ENCODE data around the gene CYRIA.

Gene CYRIA

GRCh38 chr2:16665748-16666448 is at the start of gene CYRIA:
CYRIA (minus strand) TSS chr2:16665834; CDS start chr2:16588119, 77,715 bp downstream.
- FAIRE-seq = no peak

- no peak for FAIRE-seq
Measured at GRCh38 chr2:16713011-16713423, 47.4 kb upstream of the CYRIA start.

DNA sequence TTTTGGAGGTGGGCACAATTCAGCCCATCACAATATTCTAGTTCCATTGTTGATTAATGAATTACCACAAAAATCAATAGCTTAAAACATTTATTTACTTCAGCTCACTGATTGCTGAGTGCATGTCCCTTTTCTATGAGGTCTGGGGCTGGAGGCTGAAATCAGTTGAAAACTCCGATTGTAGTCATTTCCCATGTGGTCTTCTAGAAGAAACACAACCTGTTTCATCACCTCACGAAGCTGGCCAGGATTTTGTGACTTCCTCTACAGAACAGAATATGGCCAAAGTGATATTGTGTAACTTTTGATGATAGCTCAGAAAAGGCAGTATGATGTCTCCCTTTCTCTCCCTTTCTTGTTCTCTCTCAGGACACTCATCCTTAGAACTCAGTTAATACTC is 44.1 kb upstream of the CYRIA start:
- no peak for FAIRE-seq

- no peak for FAIRE-seq
Measured at GRCh38 chr2:16708173-16708572, 42.5 kb upstream of the CYRIA start.

GRCh38 chr2:16707014-16707623 is 41.5 kb upstream of the CYRIA start:
- no peak for FAIRE-seq

DNA sequence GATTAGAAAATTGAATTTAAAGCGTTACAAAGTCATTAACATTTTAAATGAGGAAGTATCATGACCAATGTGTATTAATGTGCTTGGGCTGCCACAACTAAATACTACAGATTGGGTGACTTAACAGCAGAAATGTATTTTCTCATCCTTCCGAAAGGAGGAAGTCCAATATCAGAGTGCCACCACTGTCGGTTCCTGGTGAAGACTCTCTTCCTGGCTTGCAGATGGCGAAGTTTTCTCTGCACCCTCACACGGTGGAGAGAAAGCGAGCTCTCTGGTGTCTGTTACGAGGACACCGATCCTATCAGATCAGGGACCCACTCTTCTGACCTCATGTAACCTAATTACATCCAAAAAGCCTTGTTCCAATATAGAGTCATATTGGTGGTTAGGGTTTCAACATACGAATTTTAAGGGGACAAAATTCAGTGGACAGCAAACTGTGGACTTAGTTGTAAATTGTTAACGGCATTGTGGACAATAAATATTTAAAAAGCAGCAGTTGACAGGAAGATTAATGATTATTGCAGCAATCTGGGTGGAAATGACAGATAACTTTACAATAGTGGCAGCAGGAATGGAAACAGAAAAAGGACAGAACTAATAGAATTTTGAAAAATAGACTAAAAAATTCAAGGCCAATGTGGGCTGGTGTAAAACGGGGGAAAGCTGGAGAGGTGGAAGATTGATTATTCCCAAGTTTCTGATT is 35.1 kb upstream of the CYRIA start:
- no peak for FAIRE-seq

- no peak for FAIRE-seq
Measured at GRCh38 chr2:16693854-16694253, 28.2 kb upstream of the CYRIA start.

- no peak for FAIRE-seq
Measured at GRCh38 chr2:16691261-16691660, 25.6 kb upstream of the CYRIA start.

DNA sequence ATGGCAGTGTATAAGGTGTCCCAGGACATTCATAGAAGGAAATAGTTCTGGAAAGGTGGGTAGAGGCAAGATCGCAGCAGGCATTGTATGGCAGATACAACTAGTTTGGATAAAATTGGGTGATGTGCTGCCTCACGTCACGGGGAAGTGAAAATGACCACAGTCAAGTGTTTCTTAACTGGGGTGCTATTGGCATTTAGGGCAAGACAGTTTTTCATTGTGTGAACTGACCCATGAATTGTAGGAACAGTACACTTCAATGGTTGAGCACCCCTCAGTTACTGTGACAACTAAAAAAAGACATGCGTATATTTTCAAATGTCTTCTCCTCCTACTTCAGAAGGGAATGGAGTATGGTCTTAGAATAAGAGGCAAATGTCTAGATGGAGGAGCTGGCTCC is 22.3 kb upstream of the CYRIA start:
- FAIRE-seq = no peak

DNA sequence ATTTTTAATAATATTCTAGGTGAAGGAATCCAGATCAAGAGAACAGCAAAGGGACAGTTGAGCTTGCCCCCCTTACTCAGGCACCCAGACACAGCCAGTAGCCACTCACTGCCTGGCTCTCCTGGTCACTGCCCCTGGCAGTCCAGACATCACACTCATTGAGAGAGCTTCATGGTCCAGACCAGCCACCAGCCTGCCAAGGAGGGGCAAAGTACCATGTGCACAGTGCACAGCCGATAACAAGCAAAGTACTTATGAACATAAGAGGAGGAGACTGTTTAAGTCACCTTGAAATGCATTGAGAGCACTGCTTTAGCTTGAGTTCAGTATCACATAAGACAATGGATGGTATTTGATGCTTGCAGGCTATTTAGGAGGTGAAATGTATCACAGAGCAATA is 21.6 kb upstream of the CYRIA start:
- no peak for FAIRE-seq

GRCh38 chr2:16686641-16687040 is 21.0 kb upstream of the CYRIA start:
- FAIRE-seq = no peak

GRCh38 chr2:16685340-16685715 is 19.7 kb upstream of the CYRIA start:
- no peak for FAIRE-seq

DNA sequence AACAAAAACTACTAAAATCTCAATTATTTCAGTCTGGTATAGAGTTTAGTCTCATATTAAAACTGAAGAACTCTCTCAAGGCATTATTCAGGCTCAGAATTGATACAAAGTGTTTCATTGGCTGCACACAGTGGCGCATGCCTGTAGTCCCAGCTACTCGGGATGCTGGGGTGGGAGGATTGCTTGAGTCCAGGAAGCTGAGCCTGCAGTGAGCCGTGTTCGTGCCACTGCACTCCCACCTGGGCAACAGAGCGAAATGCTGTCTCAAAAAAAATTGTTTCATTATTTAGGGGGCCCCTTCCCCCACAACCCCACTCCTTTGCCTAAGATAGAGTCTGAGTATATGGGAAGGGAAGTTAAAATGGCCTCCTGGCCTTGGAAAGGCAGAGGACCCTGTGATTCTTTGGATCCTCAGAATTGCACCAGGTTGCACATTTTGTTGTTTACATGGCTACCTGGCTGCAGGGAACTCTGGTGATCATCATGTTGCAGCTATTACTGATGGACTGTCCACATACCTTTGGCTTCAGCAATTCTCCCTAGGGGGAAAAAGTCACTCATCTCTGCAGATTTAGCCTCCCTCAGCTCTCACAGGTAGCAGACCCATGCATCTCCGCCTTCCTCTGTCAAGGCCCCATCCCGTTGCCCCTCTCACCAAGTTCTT is 19.2 kb upstream of the CYRIA start:
- no peak for FAIRE-seq

- FAIRE-seq = no peak
Measured at GRCh38 chr2:16683576-16683975, 17.9 kb upstream of the CYRIA start.

DNA sequence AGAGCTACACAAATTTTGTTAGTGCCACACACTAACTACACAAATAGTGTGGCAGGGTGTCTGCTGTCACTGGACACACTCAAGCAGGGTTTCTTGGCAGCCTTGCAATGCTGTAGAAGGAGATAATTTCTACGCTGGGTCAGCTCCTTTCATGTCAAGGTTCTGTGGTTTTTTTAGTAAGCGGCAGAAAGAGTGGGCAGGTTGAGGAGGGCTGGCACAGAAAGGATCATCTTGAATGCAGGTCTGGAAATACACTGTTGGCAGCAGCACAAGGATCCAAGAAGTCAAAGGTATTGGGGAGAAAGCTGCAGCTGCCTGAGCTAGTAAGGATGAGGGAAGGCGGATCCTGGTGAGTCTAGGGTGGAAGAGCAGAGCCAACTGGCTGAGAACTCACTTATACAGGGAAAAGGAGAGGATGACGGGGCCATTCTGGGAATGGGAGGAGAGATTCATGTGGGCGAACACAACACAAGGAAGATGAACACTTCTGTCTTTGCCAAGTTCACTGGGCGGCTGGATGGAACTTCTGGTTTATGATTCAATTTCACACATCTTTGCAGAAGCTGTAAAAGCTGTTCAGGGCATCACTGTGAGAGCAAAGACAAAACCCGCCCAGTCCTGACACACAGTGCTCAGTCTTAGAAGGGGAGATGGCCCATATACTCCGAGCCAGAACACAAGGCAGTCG is 16.9 kb upstream of the CYRIA start:
- no peak for FAIRE-seq

GRCh38 chr2:16680781-16681180 is 15.1 kb upstream of the CYRIA start:
- FAIRE-seq = no peak

GRCh38 chr2:16680304-16680703 is 14.7 kb upstream of the CYRIA start:
- FAIRE-seq = no peak

DNA sequence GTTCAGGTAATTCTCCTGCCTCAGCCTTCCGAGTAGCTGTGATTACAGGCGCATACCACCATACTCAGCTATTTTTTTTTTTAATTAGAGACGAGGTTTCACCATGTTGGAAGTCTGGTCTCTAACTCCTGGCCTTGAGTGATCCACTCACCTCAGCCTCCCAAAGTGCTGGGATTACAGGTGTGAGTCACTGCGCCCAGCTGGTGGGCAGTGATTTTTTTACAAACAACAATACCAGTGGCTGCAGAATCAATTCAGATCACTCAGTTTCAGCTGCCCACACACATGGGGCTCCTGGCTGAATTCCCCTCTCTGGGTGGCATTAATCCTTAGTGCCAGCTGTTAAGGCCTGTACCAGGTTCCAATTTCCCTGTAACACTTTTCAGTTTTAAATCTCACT is 13.3 kb upstream of the CYRIA start:
- FAIRE-seq = no peak

DNA sequence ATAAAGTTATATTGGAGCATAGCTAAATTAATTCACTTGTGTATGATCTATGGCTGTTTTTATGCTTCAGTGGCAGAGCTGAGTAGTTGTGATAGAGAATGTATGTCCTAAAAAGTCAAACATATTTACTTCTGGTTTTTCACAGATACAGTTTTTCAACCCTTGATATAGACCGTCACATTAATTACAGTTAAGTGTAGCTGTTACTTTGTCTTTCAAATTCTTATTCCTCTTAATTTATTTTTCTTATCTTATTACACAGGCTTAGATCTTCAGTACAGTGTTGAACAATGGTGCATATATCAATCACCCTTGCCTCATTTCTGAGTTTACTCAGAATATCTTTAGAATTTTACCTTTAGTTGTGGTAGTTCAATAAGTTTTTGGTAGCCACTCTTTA is 12.2 kb upstream of the CYRIA start:
- FAIRE-seq = no peak

DNA sequence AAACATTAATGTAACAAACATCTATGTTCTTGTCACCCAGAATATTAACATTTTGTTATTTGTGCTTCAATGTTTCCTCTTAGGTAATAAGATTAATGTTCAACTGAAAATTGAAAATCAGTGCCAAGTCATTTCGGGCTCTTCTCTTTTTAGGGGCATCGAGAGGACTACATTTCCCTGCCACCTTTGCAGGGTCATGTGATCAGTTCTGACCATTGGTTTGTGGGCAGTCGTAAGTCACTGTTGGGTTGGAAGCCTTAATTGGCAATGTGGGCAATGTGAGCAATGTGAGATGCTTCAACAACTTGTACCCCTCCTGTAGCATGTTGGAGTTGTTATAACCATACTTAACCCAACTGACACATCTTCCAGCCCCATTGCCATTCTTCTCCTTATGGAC is 10.1 kb upstream of the CYRIA start:
- FAIRE-seq = no peak

GRCh38 chr2:16674154-16674553 is 8.5 kb upstream of the CYRIA start:
- no peak for FAIRE-seq

DNA sequence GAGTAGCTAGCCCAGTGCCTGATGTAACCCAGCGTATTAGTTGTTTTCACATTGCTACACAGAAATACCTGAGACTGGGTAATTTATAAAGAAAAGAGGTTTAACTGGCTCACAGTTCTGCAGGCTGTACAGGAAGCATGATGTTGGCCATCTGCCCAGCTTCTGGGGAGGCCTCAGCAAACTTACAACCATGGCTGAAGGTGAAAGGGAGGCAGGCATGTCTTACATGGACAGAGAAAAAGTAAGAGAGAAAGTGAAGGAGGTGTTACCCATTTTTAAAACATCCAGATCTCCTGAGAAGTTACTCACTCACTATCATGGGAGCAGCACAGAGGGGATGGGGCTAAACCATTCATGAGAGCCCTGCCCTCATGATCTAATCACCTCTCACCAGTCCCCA is 6.1 kb upstream of the CYRIA start:
- no peak for FAIRE-seq

- FAIRE-seq = no peak
Measured at GRCh38 chr2:16669388-16669787, 3.8 kb upstream of the CYRIA start.

Data from G401.6 (cell line).